WERI-Rb-1 (cell line): ENCODE measurements around the gene EBF4.

Source experiments
- DNase-seq: peaks from one replicate; pipeline ENCODE4 v3.0.0-alpha.2; 2020
- H3K27ac ChIP-seq: fragments of 250-450 bp; sonication (Bioruptor Pico); 2 replicates; pipeline ENCODE4 v1.5.1; 2020; ENCODE audit warnings: mild to moderate bottlenecking, moderate library complexity
- H3K27me3 ChIP-seq: fragments of 250-450 bp; sonication (Bioruptor Pico); 2 replicates; pipeline ENCODE4 v1.5.1; 2021; ENCODE audit warnings: mild to moderate bottlenecking, low read depth, moderate library complexity; ENCODE audit not compliant: insufficient read depth, severe bottlenecking
- H3K36me3 ChIP-seq: fragments of 250-450 bp; sonication (Bioruptor Pico); 2 replicates; pipeline ENCODE4 v1.5.1; 2020; ENCODE audit warnings: mild to moderate bottlenecking, moderate library complexity
- H3K4me3 ChIP-seq: 2 replicates; pipeline ENCODE4 v1.5.1; 2011; ENCODE audit warnings: low read depth, mild to moderate bottlenecking, control low read depth, low read length
- H3K9me3 ChIP-seq: fragments of 250-450 bp; sonication (Bioruptor Pico); 2 replicates; pipeline ENCODE4 v1.5.1; 2021; ENCODE audit warnings: mild to moderate bottlenecking, moderate library complexity; ENCODE audit not compliant: severe bottlenecking
- TF ChIP-seq, protein P1 (sequence below): IDR thresholded peaks from 2 replicates; pipeline ENCODE4 v1.5.1; 2011; ENCODE audit warnings: low read depth, mild to moderate bottlenecking, control low read depth, inconsistent platforms, low read length

EBF4 gene

DNA sequence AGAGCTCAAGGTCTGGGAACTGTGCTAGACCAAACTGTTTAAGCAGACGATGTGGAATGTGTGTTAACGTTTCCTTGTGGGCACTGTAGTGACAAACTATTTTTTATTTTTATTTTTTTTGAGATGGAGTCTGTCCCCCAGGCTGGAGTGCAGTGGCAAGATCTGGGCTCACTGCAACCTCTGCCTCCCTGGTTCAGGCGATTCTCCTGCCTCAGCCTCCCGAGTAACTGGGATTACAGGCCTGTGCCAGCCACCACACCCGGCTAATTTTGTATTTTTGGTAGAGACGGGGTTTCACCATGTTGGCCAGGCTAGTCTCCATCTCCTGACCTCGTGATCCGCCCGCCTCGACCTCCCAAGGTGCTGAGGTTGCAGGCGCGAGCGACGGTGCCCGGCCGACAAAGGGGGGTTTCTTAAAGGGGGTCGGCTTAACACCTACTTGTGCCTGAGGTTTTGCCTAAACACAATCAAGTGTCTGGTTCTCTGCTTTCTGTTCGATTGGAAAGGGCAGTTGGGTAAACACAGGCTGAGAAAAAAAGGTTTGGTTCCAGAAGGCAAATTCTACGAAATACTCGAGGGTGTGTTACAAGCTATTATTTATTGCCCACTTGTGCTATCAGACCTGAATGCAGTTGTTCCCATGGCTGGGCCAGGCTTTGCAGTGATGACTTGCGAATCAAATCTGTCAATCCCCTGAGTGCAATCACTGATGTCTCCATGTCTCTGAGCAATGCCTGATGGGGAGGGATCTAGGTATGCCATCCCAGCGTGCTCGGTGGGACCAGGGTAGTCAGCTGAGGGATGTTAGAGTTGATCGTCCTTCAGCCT, 38.8 kb upstream of the EBF4 start:
- Histone ChIP-seq H3K27me3 (no peaks in the 10 kb centered on the region), H3K9me3 (no peaks in the 10 kb centered on the region), H3K27ac (peak overlapping the region; percentile 94), H3K4me3 (peak overlapping the region; percentile 98), H3K36me3 (peaks cover 62% of the 10 kb centered on the region)
- TF ChIP-seq, protein P1, sequence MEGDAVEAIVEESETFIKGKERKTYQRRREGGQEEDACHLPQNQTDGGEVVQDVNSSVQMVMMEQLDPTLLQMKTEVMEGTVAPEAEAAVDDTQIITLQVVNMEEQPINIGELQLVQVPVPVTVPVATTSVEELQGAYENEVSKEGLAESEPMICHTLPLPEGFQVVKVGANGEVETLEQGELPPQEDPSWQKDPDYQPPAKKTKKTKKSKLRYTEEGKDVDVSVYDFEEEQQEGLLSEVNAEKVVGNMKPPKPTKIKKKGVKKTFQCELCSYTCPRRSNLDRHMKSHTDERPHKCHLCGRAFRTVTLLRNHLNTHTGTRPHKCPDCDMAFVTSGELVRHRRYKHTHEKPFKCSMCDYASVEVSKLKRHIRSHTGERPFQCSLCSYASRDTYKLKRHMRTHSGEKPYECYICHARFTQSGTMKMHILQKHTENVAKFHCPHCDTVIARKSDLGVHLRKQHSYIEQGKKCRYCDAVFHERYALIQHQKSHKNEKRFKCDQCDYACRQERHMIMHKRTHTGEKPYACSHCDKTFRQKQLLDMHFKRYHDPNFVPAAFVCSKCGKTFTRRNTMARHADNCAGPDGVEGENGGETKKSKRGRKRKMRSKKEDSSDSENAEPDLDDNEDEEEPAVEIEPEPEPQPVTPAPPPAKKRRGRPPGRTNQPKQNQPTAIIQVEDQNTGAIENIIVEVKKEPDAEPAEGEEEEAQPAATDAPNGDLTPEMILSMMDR = no peak
- no peak for DNase-seq

DNA sequence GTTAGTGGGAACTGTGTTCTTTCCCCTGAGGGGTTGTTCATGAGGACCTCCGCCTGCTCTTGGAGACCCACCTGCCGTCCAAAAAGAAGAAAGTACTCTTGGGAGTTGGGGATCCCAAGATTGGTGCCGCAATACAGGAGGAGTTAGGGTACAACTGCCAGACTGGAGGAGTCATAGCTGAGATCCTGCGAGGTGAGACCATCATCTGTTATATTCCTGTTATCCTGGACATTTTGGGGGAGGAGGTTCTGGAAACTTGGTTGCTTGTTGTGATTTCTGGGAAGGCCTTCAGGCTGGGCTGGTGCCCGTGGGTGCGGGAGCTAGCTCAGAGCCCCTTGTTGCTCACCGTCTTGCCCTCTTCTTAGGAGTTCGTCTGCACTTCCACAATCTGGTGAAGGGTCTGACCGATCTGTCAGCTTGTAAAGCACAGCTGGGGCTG, 38.2 kb upstream of the EBF4 start:
- no peak for DNase-seq
- Histone ChIP-seq H3K36me3 (peaks cover 68% of the 10 kb centered on the region), H3K4me3 (no peak overlapping the region), H3K27ac (no peak overlapping the region), H3K27me3 (no peaks in the 10 kb centered on the region), H3K9me3 (no peaks in the 10 kb centered on the region)
- TF ChIP-seq, protein P1 = no peak

DNA sequence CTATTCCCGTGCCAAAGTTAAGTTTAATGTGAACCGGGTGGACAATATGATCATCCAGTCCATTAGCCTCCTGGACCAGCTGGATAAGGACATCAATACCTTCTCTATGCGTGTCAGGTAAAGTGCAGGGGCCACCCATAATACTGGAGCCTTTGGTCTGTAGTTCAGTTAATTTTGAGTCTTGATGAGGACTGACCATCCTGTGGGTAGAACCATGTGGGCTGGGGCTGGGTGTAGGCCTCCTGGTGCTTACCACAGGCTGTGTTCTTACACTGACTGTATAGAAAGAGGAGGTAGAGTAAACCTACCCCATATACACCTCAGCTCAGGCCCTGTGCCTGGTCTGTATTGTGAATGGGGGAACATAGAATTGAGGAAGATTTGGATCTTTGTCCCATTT, 37.7 kb upstream of the EBF4 start:
- no peak overlapping the region for H3K4me3 ChIP-seq
- H3K9me3 ChIP-seq = no peaks in the 10 kb centered on the region
- TF ChIP-seq, protein P1 = no peak
- DNase-seq = no peak
- H3K36me3 ChIP-seq = peaks cover 72% of the 10 kb centered on the region
- no peak overlapping the region for H3K27ac ChIP-seq
- no peaks in the 10 kb centered on the region for H3K27me3 ChIP-seq

DNA sequence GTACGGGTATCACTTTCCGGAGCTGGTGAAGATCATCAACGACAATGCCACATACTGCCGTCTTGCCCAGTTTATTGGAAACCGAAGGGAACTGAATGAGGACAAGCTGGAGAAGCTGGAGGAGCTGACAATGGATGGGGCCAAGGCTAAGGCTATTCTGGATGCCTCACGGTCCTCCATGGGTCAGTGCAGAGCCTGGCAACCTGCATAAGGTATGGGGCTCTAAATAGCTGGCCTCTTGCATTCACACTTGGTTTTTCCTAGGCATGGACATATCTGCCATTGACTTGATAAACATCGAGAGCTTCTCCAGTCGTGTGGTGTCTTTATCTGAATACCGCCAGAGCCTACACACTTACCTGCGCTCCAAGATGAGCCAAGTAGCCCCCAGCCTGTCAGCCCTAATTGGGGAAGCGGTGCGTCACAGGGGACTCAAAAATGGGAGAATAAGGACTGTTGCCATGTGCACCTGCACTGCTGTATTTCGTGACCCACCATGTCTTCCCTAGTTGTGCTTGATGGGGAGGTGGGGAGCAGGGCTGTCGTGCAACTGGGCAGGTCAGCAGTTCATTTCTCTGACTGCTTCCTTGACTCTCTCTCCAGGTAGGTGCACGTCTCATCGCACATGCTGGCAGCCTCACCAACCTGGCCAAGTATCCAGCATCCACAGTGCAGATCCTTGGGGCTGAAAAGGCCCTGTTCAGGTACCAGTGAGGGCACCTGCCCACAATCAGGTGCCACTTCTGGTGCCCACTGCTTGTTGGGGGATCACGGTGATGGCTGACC, 37.1 kb upstream of the EBF4 start:
- TF ChIP-seq, protein P1 = no peak
- H3K9me3 ChIP-seq = no peaks in the 10 kb centered on the region
- H3K27ac ChIP-seq = no peak overlapping the region
- H3K27me3 ChIP-seq = no peaks in the 10 kb centered on the region
- H3K36me3 ChIP-seq = peaks cover 79% of the 10 kb centered on the region
- no peak for DNase-seq
- no peak overlapping the region for H3K4me3 ChIP-seq

DNA sequence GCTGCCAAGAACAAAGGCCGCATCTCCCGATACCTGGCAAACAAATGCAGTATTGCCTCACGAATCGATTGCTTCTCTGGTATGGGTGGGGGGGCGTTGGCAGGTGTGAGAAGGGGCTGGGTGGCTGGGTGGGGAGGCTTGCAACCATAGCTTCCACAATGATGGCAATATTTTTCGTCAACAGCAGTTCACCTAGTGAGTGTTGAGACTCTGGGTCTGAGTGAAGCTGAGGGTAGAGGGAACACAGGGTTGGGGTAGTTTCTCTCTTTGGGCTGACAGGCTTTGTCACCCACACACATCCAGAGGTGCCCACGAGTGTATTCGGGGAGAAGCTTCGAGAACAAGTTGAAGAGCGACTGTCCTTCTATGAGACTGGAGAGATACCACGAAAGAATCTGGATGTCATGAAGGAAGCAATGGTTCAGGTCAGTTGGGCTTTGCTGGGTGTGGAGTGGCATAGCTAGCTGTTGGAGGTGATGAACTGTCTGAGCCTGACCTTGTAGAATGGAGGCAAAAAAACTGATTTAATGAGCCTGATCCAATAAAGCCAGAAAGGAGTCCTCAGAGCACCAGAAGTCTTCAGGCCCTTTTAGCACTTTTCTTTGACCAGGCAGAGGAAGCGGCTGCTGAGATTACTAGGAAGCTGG, 36.0 kb upstream of the EBF4 start:
- Histone ChIP-seq H3K27me3 (no peaks in the 10 kb centered on the region), H3K36me3 (peaks cover 87% of the 10 kb centered on the region), H3K4me3 (no peak overlapping the region), H3K9me3 (no peaks in the 10 kb centered on the region), H3K27ac (no peak overlapping the region)
- TF ChIP-seq, protein P1 = no peak
- DNase-seq = no peak
